HG03521 (cell line): Measurements from ENCODE around the gene CD3D.
A peak's percentile ranks its signal among the peaks of the same experiment; 100 is the strongest.

Experiments
- ATAC-seq: cut with Tn5 transposase; IDR thresholded peaks from one replicate; pipeline ENCODE4 v1.9.1; 2021; ENCODE audit warnings: mild to moderate bottlenecking, moderate library complexity; ENCODE audit not compliant: unreplicated experiment

The CD3D gene

DNA sequence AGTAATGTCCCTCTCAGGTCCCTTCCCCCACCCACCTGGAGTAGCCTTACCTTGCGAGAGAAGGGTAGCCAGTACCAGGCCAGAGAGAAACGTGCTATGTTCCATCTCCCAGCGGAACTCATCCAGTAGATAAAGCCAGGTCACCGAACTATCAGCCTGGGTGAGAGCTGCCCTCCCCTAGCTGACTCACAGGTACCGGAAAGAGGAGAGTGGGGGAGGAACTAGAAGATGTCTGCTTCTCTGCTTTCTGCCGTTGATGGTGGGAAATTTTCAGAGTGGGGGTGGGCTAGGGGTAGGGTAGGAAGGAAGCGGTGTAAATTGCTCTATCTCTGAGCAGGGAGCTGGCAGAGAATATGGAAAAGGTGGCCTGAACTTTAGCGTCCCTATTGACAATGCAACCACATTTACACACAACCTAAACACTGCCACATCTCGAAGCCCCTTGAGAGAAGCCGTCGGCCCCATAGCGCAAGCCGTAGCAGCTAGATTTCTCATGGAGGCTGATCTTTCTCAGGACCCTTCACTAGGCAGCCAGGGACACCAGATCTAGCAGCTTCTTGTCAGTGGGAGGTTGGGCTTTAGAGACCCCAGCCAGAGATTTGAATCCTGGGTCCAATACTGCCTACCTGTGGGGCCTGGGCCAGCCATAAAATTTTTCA lies at the start of gene CD3D:
Gene CD3D, minus strand, starts transcription at position 203 of the 659 bp plus-strand sequence. Its CDS starts 98 bp downstream, at position 105.
- no peak for ATAC-seq

DNA sequence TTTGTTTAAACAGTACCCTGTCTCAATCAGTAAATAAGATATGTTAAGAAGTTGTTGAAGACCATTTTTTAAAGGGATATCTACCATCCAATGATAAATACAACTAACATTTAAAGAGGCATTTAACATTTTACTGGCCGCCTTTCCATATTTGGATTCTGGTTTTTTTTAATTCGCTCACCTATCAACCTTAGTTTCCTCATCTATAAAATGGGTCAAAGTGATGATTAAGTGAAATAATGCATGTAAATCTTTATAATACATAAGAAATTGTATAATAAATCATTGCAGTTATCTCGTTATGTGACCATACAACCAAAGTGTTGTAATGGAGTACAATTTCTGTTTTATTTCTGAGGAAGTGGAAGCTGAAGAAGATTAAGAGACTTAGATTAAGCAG lies 41.2 kb upstream of the CD3D start:
- no peak for ATAC-seq

DNA sequence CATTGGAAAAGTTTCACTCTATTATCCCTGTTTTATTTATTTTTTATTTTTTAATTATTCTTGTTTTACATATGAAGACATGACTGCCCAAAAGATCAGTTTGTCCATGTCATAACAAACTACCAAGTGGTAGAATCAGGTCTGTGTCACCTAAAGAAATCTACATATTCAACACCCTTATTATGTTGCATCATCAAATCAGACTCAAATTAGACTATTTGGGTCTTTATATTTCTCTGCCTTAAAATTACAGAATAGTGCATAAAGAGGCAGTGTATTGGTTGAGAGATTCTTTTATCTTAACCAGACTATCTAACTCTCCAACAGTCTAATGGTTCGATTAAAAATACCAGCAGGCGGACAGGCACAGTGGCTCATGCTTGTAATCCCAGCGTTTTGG lies 40.4 kb upstream of the CD3D start:
- ATAC-seq: no peak

DNA sequence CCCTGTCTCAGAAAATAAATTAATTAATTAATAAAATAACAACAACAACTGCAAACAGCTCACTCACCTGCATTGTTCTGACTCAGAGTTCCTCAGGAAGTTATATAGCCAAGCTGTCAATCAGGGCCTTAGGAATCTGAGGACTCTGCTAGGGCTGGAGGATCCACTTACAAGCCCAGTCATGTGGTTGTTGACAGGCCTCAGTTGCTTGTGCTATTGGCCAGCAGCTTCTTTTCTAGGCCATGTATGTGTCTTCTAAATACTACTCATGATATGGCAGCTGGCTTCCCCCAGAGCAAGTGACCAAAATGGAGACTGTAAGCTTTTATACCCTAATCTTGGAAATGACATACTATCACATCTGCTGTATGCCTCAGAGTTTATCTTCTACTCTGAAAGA lies 38.1 kb upstream of the CD3D start:
- no peak for ATAC-seq

DNA sequence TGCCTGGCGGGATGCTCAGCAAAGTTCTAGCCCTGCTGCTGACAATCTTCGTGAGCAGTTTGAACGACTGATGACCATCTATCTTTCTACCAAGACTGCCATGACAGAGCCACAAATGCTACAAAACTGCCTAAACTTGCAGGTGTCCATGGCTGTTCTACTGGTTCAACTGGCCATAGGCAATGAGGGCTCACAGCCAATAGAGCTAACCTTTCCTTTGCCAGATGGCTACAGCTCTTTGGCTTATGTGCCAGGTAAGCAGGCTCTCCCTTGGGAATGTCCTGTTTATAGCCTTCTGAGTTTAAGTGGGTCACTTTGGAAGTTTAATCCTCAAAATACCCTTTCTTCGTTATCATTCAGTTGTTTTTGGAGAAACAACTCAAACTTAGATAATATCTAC lies 37.0 kb upstream of the CD3D start:
- no peak for ATAC-seq

DNA sequence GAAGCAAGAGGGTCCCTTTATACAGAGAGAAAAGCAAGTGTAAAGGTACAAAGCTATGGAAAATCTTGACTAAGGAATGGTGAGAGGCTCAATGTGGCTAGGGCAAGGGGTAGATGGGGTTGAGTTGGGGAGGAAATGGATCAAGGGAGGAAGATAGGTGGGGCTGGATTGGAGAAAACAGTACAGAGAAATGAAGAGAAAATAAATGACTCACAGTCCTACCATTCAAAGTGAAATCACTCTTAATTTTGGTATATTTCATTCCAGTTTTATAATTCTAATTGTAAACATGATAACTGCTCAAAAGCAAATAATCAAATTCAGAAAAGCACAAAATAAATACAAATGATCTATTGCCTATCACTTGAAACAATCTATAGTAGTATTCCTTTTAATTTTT lies 33.5 kb upstream of the CD3D start:
- no peak for ATAC-seq

DNA sequence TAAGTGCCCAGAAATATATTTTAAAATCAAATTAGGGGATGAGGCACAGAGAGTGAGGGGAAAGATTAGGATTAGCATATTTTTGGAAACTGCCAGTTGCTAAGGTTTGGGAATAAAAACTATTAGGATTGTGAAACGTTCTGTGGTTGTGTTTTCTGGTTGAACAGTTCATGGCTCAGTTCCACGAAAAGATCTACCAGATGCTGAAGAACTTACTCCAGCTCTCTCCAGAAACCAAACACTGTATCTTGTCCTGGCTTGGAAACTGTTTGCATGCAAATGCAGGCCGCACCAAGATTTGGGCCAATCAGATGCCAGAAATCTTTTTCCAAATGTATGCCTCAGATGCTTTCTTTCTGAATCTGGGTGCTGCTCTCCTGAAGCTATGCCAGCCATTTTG lies 32.2 kb upstream of the CD3D start:
- no peak for ATAC-seq

DNA sequence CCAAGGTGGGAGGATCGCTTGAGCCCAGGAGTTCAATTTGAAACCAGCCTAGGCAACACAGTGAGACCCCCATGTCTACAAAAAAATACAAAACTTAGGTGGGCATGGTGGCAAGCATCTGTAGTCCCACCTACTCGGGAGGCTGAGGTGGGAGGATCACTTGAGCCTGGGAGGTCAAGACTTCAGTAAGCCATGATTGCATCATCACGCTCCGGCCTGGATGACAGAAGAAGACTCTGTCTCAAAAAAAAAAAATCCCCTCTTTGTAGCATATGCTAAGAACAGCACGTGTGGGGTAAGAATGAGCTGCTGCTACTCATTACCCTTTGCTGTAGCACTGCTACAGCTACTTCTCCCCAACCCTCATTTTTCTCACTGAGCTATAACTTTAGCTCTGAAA lies 31.4 kb upstream of the CD3D start:
- no peak for ATAC-seq

DNA sequence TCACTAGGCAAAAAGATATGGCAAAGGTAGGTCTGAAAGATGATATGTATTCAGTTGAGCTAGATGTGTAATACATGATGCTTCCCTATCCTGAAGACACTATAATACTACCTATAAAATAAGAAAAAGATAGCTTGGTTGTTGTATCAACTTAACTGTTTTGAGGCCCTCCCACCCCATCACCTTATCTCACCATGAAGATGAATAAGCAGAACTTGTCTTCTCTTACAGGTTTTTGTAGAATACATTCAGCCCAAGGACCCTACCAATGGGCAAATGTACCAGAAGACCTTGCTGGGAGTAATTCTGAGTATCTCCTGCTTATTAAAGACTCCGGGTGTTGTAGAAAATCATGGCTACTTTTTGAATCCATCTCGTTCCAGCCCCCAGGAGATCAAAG lies 30.8 kb upstream of the CD3D start:
- no peak for ATAC-seq

DNA sequence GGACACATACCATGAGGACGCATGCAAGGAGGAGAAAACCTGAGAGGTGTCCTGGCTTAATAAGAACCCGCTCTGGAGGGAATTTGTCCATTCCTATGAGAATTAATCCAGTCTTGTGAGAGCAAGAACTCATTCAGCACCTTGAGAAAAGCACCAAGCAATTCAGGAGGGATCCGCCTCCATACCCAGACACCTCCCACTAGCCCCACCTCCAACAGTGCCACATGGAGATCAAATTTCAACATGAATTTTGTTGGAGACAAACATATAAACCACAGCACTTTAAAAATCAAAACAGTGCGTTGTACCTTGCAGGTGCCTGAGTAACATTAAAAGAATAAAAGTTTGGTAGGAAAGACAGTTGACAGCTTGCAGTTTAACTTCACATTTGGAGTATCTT lies 28.3 kb upstream of the CD3D start:
- no peak for ATAC-seq

DNA sequence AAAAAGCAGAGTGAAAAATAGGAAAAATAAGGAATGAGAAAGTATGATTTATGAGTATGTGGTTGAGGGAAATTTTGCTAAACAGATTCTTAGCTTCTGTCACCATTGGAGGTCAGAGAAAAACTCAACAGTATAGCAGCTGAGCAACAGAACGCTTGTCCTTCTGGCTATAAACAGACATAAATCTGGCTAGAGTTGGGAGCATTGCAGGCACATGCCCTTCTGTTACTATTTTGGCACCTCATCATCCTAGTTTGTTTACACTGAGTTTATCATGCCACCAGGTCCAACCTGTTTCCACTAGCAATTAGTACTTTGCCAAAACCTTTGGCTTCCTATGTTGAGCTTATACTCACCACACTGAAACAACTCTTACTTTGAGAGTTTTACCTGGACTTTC lies 23.8 kb upstream of the CD3D start:
- no peak for ATAC-seq

DNA sequence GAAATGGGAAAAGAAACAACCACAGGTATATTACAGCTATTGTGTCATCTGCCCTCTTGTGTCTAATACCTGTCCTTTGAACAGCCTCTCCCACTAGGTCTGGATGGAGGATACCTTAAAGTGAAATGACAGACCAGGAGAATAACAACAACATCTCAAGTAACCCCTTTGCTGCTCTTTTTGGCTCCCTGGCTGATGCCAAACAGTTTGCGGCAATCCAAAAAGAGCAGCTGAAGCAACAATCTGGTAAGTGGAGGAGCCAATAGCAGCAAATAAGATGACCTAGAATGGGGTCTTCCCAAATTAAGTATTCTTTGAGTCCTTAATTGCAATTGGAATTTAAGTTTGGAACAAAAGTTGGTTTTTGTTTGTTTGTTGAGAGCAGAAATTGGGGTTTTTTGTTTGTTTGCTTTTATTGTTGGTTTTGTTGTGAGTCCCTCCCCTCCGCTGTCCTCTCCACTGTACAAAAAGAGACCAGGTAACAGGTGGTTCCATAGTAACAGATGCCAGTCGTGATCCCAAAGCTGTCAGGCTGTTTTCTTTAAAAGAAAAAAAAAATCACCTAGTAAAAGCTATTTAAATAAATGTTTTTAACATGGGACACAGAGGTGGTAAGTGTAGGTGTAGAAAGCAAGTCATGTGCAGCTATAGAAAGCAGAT lies 22.6 kb upstream of the CD3D start:
- ATAC-seq: no peak

DNA sequence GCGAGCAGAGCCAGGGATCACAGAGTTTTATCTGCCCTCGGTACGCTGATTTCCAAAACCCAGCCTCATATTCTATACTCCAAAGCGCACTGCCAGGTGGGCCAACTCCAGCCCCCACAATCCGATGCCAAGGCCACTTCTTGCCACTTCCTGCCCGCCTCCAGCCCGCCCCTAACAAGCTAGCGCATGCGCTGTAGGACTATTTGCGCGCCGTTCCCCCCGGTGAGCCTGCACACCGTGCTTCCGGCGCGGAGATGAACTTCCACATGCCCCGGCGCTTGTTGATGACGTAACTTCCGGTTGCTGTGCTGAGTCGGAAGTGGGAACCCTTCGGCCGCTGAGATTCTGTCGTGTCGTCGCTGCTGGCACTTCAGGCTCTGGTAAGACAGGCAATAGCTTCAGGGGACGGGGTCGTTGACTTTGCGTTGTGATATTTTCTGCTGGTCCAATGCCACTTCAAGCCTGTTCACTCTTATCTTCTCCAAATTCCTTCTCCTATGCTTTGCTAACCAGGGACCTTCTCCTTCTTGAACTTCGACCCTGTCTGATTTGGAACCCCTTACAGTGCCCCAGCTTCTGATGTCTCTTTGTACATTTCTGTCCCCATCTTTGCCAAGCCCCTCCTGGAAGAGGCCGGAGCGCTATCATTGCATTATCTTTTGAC lies 16.9 kb upstream of the CD3D start, which contains the start of gene UBE4A:
Gene UBE4A, plus strand, starts transcription at position 306 of the 664 bp plus-strand sequence. CDS start 5,481 bp downstream, outside the sequence.
- peak; percentile 85 for ATAC-seq

DNA sequence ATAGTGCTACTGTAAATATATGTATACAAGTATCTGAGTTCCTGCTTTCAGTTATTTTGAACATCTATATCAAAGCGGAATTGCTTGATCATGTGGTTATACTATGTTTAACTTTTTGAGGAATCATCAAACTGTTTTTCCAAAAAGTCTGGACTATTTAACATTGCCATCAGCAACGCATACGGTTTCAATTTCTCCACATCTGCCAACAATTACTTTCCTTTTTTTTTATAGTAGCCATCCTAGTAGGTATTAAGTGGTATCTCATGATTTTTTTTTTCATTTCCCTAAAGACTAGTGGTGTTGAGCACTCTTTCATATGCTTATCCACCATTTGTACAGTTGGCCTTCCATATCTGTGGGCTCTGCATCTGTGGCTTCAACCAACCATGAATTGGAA lies 15.6 kb upstream of the CD3D start:
- no peak for ATAC-seq

DNA sequence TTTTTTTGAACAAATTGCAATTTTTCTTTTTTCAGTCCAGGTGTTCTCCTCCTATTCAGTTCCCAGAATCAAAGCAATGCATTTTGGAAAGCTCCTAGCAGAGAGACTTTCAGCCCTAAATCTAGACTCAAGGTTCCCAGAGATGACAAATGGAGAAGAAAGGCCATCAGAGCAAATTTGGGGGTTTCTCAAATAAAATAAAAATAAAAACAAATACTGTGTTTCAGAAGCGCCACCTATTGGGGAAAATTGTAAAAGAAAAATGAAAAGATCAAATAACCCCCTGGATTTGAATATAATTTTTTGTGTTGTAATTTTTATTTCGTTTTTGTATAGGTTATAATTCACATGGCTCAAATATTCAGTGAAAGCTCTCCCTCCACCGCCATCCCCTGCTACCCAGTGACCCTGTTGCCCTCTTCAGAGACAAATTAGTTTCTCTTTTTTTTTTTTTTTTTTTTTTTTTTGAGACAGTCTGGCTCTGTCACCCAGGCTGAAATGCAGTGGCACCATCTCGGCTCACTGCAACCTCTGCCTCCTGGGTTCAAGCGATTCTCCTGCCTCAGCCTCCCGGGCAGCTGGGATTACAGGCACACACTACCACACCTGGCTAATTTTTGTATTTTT lies 10.7 kb upstream of the CD3D start:
- no peak for ATAC-seq

DNA sequence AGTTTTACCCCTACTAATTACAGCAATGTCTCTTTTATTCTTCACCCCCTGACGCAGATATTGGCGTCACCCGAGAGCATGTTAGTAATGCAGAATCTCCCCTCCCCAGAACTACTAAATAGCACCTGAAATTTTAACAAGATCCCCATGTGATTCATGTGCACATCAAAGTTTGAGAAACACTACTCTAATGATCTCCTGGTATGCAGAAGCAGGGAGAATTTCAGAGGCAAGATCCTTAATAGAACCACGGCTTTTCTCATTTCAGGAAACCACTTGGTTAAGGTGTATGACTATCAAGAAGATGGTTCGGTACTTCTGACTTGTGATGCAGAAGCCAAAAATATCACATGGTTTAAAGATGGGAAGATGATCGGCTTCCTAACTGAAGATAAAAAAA lies 7.0 kb upstream of the CD3D start:
- no peak for ATAC-seq

DNA sequence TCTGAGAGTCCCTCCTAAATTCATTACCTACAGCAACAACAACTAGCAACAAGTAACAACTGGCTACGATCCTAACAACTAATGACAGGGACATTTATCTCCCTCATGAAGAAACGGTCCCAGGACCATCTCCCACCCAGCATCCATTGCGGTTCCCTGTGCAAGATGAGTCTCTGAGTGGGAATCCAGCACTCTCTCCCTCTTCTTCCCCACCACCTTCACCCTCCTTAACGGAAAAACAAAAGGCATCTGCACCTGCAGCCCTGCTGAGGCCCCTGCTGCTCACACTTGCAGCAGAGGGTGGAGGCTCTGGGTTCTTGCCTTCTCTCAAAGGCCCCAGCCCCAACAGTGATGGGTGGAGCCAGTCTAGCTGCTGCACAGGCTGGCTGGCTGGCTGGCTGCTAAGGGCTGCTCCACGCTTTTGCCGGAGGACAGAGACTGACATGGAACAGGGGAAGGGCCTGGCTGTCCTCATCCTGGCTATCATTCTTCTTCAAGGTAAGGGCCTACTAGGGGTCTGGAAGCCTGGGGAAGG lies 1.5 kb upstream of the CD3D start, which contains the start of gene CD3G:
Gene CD3G, plus strand, starts transcription at position 364 of the 535 bp plus-strand sequence. Its CDS starts 80 bp downstream, at position 444.
- ATAC-seq: no peak

DNA sequence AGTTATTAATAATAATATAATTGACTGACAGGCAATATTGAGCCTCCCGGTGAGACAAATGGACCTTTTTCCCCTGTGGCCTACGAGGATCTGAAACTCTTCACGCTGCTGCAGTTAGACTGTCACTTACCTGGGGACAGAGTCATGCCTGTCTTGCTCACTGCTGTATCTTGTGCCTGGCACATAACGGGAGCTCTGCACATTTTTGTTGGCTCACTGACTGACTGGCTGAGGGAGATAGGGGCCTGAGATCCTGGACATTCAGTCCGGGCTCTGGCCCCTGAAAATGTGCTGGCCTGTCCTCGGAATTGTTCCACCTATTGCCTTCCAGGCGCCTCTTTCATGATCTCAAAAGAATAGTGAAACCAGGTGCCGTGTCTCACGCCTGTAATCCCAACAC lies 743 bp upstream of the CD3D start:
- ATAC-seq: no peak

DNA sequence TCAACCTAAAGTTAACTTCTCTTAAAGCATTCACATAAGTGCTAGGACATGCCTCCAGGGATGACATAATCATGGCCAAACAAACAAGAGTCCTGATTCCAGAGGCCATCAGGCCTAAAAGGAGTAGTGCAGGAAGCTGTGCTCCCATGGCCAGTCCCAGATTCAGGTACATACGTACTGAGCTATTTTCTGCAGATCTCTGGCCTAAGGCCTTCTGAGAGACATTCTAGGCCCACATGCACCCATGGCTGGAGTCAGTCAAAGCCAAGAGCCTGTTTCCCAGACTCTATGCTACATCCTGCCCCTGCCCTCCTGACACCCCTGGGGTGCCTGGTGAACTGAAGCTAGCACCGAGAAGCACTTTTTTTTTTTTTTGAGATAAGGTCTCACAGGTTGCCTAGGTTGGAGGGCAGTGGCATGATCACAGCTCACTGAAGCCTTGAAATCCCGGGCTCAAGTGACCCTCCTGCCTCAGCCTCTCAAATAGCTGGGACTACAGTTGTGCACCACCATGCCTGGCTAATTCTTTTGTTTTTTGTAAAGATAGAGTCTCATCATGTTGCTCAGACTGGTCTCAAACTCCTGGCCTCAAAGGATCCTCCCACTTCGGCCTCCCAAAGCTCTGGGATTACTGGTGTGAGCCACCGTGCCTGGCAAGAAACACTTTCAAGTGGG lies 553 bp downstream of the CD3D start:
- ATAC-seq: no peak

DNA sequence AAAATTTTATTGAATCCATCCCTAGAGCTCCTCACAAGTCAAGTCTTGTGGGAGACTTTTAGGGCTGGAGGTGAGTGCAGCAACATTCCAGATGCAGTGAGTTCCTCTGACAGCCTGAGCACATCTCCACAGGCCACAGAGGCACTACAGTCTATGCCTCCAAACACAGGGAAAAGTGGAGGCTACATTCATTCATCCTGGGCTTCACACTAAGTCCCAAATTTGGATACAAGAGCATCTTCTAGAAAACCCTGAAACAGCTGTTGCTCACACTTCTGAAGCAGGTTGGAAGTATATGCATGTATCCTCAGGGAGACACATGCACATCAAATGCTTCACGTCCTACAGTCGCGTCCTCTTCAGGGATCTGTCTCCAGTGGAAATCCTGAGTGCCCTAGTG lies 1.2 kb downstream of the CD3D start:
- ATAC-seq: no peak

DNA sequence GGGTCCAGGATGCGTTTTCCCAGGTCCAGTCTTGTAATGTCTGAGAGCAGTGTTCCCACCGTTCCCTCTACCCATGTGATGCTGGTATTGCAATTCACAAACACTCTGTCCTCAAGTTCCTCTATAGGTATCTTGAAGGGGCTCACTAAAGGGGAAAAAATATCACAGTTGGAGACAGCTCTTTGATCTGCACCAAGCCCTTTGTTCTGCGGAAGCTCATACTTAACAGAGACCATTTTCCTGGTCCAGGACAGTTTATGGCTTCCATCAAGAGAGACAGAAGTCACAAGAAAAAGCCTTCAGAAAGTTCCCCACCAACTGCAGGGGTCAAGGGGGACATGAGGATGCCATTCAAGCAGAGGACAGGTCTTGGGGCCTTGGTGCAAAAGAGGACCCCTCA lies 2.1 kb downstream of the CD3D start:
- no peak for ATAC-seq
